GM12865 (cell line): ENCODE data around the gene TMEM135.

Experiments used
- DNase-seq: peaks from one replicate; pipeline ENCODE4 v3.0.0; 2010; ENCODE audit warnings: low read depth
- H3K4me3 ChIP-seq: 2 replicates; pipeline ENCODE4 v1.5.1; 2011; ENCODE audit warnings: mild to moderate bottlenecking, low read depth, low read length, control low read depth
- TF ChIP-seq, protein P1 (sequence below): IDR thresholded peaks from 2 replicates; pipeline ENCODE4 v1.5.1; 2011; ENCODE audit warnings: low read length, control low read depth, low read depth, inconsistent platforms; ENCODE audit not compliant: insufficient read depth; ENCODE audit errors: missing control alignments

Gene TMEM135

DNA sequence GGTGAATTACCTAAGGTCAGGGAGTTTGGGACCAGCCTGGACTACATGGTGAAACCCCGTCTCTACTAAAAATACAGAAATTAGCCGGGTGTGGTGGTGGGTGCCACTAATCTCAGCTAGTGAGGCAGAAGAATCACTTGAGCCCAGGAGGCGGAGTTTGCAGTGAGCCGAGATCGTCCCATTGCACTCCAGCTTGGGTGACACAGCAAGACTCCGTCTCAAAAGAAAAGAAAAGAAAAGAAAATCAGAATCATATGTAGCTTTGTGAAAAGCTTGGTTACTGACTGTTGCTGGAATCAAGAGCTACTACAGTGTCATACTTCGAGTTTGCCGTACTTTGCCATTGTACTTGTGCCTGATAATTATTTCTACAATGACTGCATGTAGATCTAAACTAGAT lies 4.2 kb upstream of the TMEM135 start:
- TF ChIP-seq, protein P1, sequence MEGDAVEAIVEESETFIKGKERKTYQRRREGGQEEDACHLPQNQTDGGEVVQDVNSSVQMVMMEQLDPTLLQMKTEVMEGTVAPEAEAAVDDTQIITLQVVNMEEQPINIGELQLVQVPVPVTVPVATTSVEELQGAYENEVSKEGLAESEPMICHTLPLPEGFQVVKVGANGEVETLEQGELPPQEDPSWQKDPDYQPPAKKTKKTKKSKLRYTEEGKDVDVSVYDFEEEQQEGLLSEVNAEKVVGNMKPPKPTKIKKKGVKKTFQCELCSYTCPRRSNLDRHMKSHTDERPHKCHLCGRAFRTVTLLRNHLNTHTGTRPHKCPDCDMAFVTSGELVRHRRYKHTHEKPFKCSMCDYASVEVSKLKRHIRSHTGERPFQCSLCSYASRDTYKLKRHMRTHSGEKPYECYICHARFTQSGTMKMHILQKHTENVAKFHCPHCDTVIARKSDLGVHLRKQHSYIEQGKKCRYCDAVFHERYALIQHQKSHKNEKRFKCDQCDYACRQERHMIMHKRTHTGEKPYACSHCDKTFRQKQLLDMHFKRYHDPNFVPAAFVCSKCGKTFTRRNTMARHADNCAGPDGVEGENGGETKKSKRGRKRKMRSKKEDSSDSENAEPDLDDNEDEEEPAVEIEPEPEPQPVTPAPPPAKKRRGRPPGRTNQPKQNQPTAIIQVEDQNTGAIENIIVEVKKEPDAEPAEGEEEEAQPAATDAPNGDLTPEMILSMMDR = no peak
- no peak overlapping the region for H3K4me3 ChIP-seq
- DNase-seq = no peak

DNA sequence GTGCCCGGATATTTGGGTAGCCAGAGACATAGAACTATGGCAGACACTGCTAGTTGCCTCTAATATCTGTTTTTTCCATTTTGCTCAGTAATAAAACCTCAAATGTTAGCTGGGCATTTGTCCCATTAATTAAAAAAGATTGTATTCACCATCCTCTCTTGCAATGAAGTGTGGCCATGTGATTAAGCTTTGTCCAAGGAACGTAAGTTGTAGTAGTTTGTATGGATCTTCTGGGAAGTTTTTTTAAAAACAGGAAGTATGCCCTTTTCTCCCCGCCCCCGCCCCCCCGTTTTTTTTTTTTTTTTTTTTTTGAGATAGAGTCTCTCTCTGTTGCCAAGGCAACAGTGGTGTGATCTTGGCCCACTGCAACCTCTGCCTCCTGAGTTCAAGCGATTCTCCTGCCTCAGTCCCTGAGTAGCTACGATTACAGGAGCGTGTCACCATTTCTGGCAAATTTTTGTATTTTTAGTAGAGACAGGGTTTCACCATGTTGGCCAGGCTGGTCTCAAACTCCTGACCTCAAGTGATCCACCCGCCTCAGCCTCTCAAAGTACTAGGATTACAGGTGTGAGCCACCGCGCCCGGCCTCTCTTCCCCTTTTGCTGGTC lies 1.7 kb upstream of the TMEM135 start:
- no peak for DNase-seq
- no peak overlapping the region for H3K4me3 ChIP-seq
- TF ChIP-seq, protein P1 = no peak

DNA sequence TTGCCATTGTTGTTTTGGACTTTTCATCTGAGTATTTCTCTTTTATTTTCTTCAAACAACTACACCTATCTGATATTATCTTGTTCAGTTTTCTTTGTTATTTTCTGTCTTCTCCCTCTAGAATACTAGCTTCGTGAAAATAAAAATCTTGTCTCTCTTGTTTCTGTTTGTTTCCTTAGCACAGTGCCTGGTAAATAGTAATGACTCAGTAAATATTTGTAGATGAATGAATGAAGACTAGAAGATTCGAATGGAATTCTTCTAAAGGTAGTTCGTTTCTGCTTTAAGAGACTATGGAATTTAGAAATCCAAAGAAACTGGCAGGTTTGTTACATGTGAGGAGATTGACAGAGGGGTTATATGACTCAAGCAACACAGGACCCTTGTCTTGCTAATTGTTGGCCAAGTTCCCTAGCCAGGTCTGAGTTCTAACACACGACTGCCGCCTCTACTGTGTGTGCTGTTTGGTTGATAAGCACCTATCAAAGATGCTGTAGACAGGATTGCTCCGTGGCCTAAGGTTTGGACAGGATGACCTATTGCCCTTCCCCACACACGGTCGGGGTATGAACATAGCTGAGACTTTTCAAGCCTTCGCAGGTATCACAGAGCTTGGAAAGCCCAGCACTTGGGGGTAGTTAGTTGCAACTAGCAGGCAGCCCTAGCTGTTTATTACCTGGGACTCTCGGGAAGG lies 831 bp upstream of the TMEM135 start:
- TF ChIP-seq, protein P1 = no peak
- peak; percentile 27 for DNase-seq
- H3K4me3 ChIP-seq = peak overlapping the region; percentile 99

DNA sequence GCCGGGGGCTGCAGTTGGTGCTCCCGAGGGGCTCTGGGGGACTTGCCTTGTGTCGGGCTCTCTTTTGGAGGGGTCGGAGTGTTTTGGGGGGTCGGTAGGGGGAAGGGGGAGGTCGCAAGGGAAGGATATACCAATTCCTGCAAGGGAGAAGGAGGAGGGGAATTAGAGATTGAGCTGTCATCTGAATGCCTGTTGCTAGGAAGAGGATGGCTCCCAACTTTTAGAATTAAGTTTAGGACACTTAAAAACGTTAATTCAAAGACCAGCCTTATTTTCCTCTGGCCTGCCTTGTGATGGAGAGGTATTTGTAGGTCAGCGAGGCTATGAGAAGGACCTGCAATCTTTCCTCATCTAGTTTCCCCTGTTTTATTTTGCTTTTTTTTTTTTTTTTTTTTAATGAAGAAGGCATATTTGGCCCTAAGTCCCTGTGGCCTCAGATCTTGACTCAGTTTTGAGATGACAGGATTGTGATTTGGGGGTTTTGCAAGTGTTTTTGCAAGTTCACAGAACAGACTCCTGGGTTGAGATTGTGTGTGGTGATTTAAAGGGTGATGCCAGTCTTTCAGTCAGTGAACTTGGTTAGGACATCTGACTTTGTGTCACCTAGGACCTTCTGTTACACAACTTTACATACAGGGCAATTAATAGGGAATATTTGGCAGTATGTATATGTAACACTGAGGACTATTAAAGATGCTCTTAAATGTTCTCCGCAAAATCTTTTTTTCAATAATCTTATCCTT lies 672 bp downstream of the TMEM135 start:
- H3K4me3 ChIP-seq = peak overlapping the region; percentile 99
- TF ChIP-seq, protein P1 = no peak
- peak; percentile 33 for DNase-seq

DNA sequence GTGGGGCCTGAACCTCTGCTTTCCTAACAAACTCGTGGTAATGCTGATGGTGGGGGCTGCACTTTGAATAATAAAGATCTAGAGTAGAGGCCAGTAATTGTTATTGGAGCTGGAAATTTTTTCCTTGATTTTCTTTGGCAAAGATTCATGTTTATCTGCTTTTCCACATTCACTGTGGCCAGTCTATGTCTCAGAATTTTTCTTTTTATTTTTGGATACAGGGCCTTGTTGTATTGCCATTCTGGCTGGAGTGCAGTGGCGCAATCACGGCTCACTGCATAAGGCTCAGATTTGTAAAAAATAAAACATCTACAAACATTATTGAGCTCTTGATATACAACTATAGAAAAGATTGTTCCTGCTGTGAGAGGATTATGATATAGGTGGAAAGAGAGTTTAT lies 1.6 kb downstream of the TMEM135 start:
- H3K4me3 ChIP-seq = peak overlapping the region; percentile 99
- DNase-seq = no peak
- TF ChIP-seq, protein P1 = no peak

DNA sequence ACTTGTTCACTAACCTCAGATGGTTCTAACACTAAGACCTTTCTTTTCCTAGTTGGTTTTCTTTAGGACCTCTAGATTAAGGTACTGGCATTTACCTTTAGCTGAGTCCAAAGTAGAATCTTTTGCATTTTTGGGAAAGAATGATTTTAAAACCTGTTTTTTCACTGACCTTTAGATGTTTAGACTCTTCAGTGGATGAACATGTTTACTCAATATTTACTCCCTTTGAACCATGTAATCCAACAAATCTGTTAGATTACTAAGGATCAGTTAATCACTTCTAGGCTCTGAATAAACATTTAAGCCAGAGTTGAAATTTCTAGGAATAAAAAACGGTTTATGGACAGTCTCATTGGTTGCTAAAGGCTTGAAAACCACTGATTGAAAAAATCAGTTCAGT lies 6.2 kb downstream of the TMEM135 start:
- TF ChIP-seq, protein P1 = no peak
- DNase-seq = no peak
- H3K4me3 ChIP-seq = no peak overlapping the region
